Measurements from ENCODE around the gene POLH. TPM values are rescaled to one million over a fixed set of nuclear protein-coding genes. Genes with fewer than 3 reads are reported as not detected.
"Not testable (repeated sequence)": the region's sequence is repeated elsewhere in the genome, so short reads cannot be mapped to it uniquely, and the experiment has no call there.

Gene POLH
- total and polyA plus RNA-seq, 9 donors, result 8.1 to 15.3 (median 11.9) TPM

GRCh38 chr6:43559328-43559727, 16.7 kb upstream of the POLH start:
- no peaks in the 10 kb centered on the region for H3K27me3 ChIP-seq (ENCODE audit: control insufficient read depth, insufficient read depth, low read length)
- no peak overlapping the region for H3K27ac ChIP-seq (ENCODE audit: low read length)
- peaks cover 79% of the 10 kb centered on the region for H3K36me3 ChIP-seq (ENCODE audit: control insufficient read depth, insufficient read depth, low read length)
- H3K4me1 ChIP-seq (ENCODE audit: control insufficient read depth, insufficient read depth, low read length), result no peaks in the 10 kb centered on the region
- no peak overlapping the region for H3K4me3 ChIP-seq (ENCODE audit: low read length)
- DNase-seq, result no peak
- no peaks in the 10 kb centered on the region for H3K9me3 ChIP-seq (replicated peaks; ENCODE audit: control insufficient read depth, low read depth, low read length)

- DNase-seq, result no peak
- Histone ChIP-seq H3K4me1 (ENCODE audit: control insufficient read depth, insufficient read depth, low read length) (peaks cover 3% of the 10 kb centered on the region), H3K9me3 (replicated peaks; ENCODE audit: control insufficient read depth, low read depth, low read length) (no peaks in the 10 kb centered on the region), H3K27me3 (ENCODE audit: control insufficient read depth, insufficient read depth, low read length) (no peaks in the 10 kb centered on the region), H3K36me3 (ENCODE audit: control insufficient read depth, insufficient read depth, low read length) (peaks cover 54% of the 10 kb centered on the region), H3K27ac (ENCODE audit: low read length) (no peak overlapping the region), H3K4me3 (ENCODE audit: low read length) (no peak overlapping the region)
- WGBS (ENCODE audit: insufficient coverage), result no CpG with 5 or more reads among the region's 5 CpGs
Observed at GRCh38 chr6:43570876-43571441, 5.0 kb upstream of the POLH start.

DNA sequence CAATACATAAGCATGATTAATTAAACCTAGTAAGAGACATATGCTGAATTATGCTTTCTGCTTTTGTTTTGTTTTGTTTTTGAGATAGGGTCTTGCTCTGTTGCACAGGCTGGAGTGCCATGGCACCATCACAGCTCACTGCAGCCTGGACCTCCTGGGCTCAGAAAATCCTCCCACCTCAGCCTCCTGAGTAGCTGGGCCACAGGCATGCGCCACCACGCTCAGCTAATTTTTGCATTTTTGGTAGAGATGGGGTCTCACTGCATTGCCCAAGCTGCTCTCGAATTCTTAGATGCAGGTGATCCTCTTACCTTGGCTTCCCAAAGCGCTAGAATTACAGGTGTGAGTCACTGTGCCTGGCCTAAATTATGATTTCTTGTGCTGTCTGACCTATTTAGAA, 4.0 kb upstream of the POLH start:
- H3K9me3 ChIP-seq (replicated peaks; ENCODE audit: control insufficient read depth, low read depth, low read length), result no peaks in the 10 kb centered on the region
- H3K27me3 ChIP-seq (ENCODE audit: control insufficient read depth, insufficient read depth, low read length), result no peaks in the 10 kb centered on the region
- H3K4me3 ChIP-seq (ENCODE audit: low read length), result no peak overlapping the region
- H3K36me3 ChIP-seq (ENCODE audit: control insufficient read depth, insufficient read depth, low read length), result peaks cover 47% of the 10 kb centered on the region
- peaks cover 9% of the 10 kb centered on the region for H3K4me1 ChIP-seq (ENCODE audit: control insufficient read depth, insufficient read depth, low read length)
- no peak for DNase-seq
- no peak overlapping the region for H3K27ac ChIP-seq (ENCODE audit: low read length)
- WGBS (ENCODE audit: insufficient coverage), result 100% methylated on average over 1 of the region's 4 CpGs

GRCh38 chr6:43575105-43575771, 747 bp upstream of the POLH start:
- H3K4me1 ChIP-seq (ENCODE audit: control insufficient read depth, insufficient read depth, low read length), result peaks cover 9% of the 10 kb centered on the region
- H3K36me3 ChIP-seq (ENCODE audit: control insufficient read depth, insufficient read depth, low read length), result peaks cover 22% of the 10 kb centered on the region
- no peaks in the 10 kb centered on the region for H3K9me3 ChIP-seq (replicated peaks; ENCODE audit: control insufficient read depth, low read depth, low read length)
- peak overlapping the region; percentile 98 for H3K4me3 ChIP-seq (ENCODE audit: low read length)
- H3K27ac ChIP-seq (ENCODE audit: low read length), result peak overlapping the region; percentile 85
- H3K27me3 ChIP-seq (ENCODE audit: control insufficient read depth, insufficient read depth, low read length), result no peaks in the 10 kb centered on the region
- under 1% methylated on average over 31 of the region's 38 CpGs for WGBS (ENCODE audit: insufficient coverage)
- no peak for DNase-seq

DNA sequence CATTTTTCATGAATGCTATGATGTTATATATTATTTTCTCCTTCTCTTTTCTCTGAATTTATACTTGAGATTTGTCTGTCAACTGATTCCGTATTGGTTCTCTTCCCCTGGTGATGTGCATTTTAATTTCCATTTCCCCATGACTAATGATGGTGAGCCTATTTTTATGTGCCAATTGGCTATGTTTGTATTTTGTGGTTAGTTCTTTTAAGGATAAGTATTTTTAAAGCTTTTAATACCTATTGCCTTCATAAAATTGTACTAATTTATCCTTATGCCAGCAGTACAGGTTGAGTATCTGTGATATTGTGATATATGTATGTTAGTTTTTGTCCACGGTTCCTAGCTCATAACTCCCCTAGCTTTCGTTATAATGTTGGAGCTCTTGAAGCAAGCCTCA, 2.8 kb downstream of the POLH start:
- peaks cover 5% of the 10 kb centered on the region for H3K36me3 ChIP-seq (ENCODE audit: control insufficient read depth, insufficient read depth, low read length)
- no peak overlapping the region for H3K4me3 ChIP-seq (ENCODE audit: low read length)
- no peak overlapping the region for H3K27ac ChIP-seq (ENCODE audit: low read length)
- no peaks in the 10 kb centered on the region for H3K27me3 ChIP-seq (ENCODE audit: control insufficient read depth, insufficient read depth, low read length)
- H3K4me1 ChIP-seq (ENCODE audit: control insufficient read depth, insufficient read depth, low read length), result peaks cover 9% of the 10 kb centered on the region
- no peak for DNase-seq
- 71% methylated on average over 1 of the region's 3 CpGs for WGBS (ENCODE audit: insufficient coverage)
- H3K9me3 ChIP-seq (replicated peaks; ENCODE audit: control insufficient read depth, low read depth, low read length), result no peaks in the 10 kb centered on the region

DNA sequence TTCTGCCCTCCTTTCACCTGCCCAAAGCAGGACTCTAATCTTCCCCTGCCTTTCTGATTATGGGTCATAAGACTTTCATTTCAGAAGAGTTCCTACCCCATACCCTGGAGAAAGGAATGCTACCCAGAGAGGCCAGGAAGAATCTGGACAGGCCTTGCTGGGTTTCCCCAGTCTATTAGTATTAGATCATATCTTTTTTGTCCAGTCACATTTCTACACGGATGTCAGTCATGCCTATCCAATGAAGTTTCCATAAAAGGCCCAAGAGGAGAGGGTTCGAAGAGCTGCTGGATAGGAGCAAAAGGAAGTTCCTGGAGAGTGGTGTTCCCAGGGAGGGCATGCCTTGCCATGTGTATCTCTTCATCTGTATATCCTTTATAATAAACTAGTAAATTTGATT, 3.2 kb downstream of the POLH start:
- WGBS (ENCODE audit: insufficient coverage), result no CpG with 5 or more reads among the region's 2 CpGs
- peaks cover 8% of the 10 kb centered on the region for H3K36me3 ChIP-seq (ENCODE audit: control insufficient read depth, insufficient read depth, low read length)
- H3K4me3 ChIP-seq (ENCODE audit: low read length), result no peak overlapping the region
- DNase-seq, result no peak
- H3K27me3 ChIP-seq (ENCODE audit: control insufficient read depth, insufficient read depth, low read length), result no peaks in the 10 kb centered on the region
- H3K9me3 ChIP-seq (replicated peaks; ENCODE audit: control insufficient read depth, low read depth, low read length), result no peaks in the 10 kb centered on the region
- H3K4me1 ChIP-seq (ENCODE audit: control insufficient read depth, insufficient read depth, low read length), result peaks cover 9% of the 10 kb centered on the region
- no peak overlapping the region for H3K27ac ChIP-seq (ENCODE audit: low read length)

- Histone ChIP-seq H3K9me3 (replicated peaks; ENCODE audit: control insufficient read depth, low read depth, low read length) (no peaks in the 10 kb centered on the region), H3K27ac (ENCODE audit: low read length) (no peak overlapping the region), H3K36me3 (ENCODE audit: control insufficient read depth, insufficient read depth, low read length) (peaks cover 41% of the 10 kb centered on the region), H3K27me3 (ENCODE audit: control insufficient read depth, insufficient read depth, low read length) (no peaks in the 10 kb centered on the region), H3K4me3 (ENCODE audit: low read length) (no peak overlapping the region), H3K4me1 (ENCODE audit: control insufficient read depth, insufficient read depth, low read length) (no peaks in the 10 kb centered on the region)
- no peak for DNase-seq
- WGBS (ENCODE audit: insufficient coverage), result no CpG with 5 or more reads among the region's 5 CpGs
Observed at GRCh38 chr6:43582911-43583310, 6.9 kb downstream of the POLH start.

DNA sequence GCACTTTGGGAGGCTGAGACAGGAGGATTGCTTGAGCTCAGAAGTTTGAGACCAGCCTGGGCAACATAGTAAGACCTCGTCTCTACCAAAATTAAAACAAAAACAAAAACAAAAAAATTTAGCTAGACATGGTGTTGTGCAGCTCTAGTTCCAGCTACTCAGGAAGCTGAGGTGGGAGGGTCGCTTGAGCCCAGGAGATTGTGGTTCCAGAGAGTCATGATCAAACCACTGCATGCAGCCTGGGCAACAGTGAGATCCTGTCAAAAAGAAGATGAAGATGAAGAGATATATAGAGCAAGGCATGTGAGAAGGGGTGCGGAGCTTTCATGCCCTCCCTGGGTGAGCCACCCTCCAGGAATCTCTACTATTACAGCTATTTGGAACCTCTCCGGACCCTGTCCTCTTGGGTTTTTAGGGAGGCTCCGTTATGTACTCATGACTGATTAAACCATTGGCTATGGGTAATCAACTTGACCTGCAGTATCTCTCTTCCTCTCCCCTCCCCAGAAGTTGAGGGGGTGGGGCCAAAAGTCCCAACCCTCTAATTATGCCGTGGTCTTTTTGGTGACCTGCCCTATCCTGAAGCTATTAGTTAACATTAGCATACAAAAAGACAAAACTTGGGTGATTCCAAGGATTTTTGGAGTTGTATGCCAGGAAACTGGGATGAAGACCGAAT, 9.0 kb downstream of the POLH start:
- no peaks in the 10 kb centered on the region for H3K27me3 ChIP-seq (ENCODE audit: control insufficient read depth, insufficient read depth, low read length)
- 100% methylated on average over 1 of the region's 7 CpGs for WGBS (ENCODE audit: insufficient coverage)
- no peak for DNase-seq
- no peaks in the 10 kb centered on the region for H3K9me3 ChIP-seq (replicated peaks; ENCODE audit: control insufficient read depth, low read depth, low read length)
- no peak overlapping the region for H3K4me3 ChIP-seq (ENCODE audit: low read length)
- no peak overlapping the region for H3K27ac ChIP-seq (ENCODE audit: low read length)
- H3K36me3 ChIP-seq (ENCODE audit: control insufficient read depth, insufficient read depth, low read length), result peaks cover 49% of the 10 kb centered on the region
- H3K4me1 ChIP-seq (ENCODE audit: control insufficient read depth, insufficient read depth, low read length), result no peaks in the 10 kb centered on the region

DNA sequence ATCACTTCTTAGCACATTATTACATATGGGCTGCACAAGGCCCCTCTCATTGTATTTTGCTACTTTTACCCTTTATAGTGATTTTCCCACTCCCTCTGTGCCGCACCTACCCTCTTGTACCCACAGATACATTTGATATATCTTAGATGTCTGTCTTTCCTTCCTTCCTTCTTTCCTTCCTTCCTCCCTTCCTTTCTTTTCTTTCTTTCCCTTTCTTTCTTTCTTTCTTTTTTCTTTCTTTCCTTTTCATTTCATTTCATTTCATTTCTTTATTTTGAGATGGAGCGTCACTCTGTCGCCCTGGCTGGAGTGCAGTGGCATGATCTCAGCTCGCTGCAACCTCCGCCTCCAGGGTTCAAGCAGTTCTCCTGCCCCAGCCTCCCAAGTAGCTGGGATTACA, 12.2 kb downstream of the POLH start:
- no peak overlapping the region for H3K4me3 ChIP-seq (ENCODE audit: low read length)
- DNase-seq, result no peak
- H3K36me3 ChIP-seq (ENCODE audit: control insufficient read depth, insufficient read depth, low read length), result peaks cover 45% of the 10 kb centered on the region
- H3K4me1 ChIP-seq (ENCODE audit: control insufficient read depth, insufficient read depth, low read length), result no peaks in the 10 kb centered on the region
- H3K9me3 ChIP-seq (replicated peaks; ENCODE audit: control insufficient read depth, low read depth, low read length), result no peaks in the 10 kb centered on the region
- no peak overlapping the region for H3K27ac ChIP-seq (ENCODE audit: low read length)
- H3K27me3 ChIP-seq (ENCODE audit: control insufficient read depth, insufficient read depth, low read length), result no peaks in the 10 kb centered on the region
- WGBS (ENCODE audit: insufficient coverage), result 97% methylated on average over 3 of the region's 5 CpGs

DNA sequence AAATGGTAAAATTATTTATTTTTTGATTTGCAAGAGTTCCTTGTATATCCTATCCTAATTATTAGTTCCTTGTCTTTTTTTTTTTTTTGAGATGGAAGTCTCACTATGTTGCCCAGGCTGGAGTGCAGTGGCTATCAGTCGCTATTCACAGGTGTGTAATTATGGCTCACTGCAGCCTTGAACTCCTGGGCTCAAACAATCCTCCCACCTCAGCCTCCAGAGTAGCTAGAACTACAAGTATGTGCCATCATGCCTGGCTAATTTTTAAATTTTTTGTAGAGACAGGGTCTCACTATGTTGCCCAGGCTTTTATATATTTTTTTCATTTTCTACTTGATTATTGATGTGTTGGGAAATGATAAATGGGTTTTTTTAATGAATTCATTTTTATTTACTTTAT, 13.6 kb downstream of the POLH start:
- not testable (repeated sequence) for H3K9me3 ChIP-seq (replicated peaks; ENCODE audit: control insufficient read depth, low read depth, low read length); DNase-seq; H3K27me3 ChIP-seq (ENCODE audit: control insufficient read depth, insufficient read depth, low read length); H3K27ac ChIP-seq (ENCODE audit: low read length); H3K4me1 ChIP-seq (ENCODE audit: control insufficient read depth, insufficient read depth, low read length); H3K4me3 ChIP-seq (ENCODE audit: low read length)
- peaks cover 37% of the 10 kb centered on the region for H3K36me3 ChIP-seq (ENCODE audit: control insufficient read depth, insufficient read depth, low read length)
- WGBS (ENCODE audit: insufficient coverage), result no CpG with 5 or more reads among the region's 1 CpG

Data from muscle of leg (tissue), 11 donors.